GM12892 (cell line): ENCODE measurements around the gene STK38L.

ENCODE experiments used
- POLR2A ChIP-seq: IDR thresholded peaks from 2 replicates; pipeline ENCODE4 v1.6.1; 2011; ENCODE audit warnings: low read depth, low read length, control low read depth
- POLR2AphosphoS5 ChIP-seq: IDR thresholded peaks from 2 replicates; pipeline ENCODE4 v1.6.1; 2011; ENCODE audit warnings: low read depth, low read length, control low read depth
- TAF1 ChIP-seq: IDR thresholded peaks from 2 replicates; pipeline ENCODE4 v1.6.1; 2011; ENCODE audit warnings: low read depth, mild to moderate bottlenecking, control low read depth, low read length, borderline replicate concordance

- no peak for TF ChIP-seq POLR2A
- no peak for TF ChIP-seq POLR2AphosphoS5
- TF ChIP-seq TAF1: no peak
Measured at GRCh38 chr12:27273114-27273513, 29.0 kb downstream of the STK38L start.
